Measurements from ENCODE around the gene SPATA3.
"Not testable (repeated sequence)": the region's sequence is repeated elsewhere in the genome, so short reads cannot be mapped to it uniquely, and the experiment has no call there.

The SPATA3 gene

DNA sequence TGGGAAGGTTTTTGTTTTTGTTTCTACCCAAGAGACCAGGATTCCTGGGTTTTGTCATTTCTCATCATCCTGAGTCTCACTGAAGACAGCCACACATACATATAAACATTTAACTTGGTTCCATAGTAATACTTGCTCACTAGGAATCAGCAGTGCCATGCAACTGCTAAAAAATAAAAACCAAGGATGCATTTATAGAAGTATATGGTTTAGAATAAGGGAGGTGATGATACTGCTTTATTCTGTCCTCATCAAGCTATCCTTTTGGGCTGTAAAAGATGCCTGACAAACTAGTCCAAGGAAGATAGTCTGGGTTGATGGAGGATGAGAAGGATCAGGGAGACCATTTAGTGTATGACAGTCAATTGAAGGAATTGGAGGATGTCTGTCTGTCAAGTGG, 740 bp downstream of the SPATA3 start:
- no peak for DNase-seq (ENCODE audit: low spot score)
- Mint-ChIP-seq H3K27ac (no peak overlapping the region), H3K9me3 (no peaks in the 10 kb centered on the region), H3K27me3 (ENCODE audit: low read depth) (peaks cover 46% of the 10 kb centered on the region), H3K4me1 (ENCODE audit: low read depth) (no peaks in the 10 kb centered on the region), H3K4me3 (no peak overlapping the region), H3K36me3 (ENCODE audit: low read depth) (no peaks in the 10 kb centered on the region)

DNA sequence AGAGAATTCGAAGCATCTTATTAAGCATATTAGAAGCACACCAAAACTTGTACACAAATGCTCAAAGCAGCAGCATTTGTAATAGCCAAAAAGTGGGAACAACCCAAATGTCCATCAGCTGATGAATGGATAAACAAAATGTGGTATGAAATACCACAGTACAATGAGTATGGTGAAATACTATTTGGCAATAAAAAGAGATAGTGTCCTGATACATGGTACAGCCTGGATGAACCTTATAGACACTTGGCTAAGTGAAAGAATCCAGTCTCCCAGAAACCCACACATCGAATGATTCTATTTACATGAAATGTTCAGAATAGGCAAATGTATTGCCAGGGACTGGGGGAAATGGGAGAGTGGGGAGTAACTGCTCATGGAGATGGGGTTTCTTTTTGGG, 3.0 kb downstream of the SPATA3 start:
- no peaks in the 10 kb centered on the region for H3K9me3 Mint-ChIP-seq
- H3K36me3 Mint-ChIP-seq (ENCODE audit: low read depth): no peaks in the 10 kb centered on the region
- no peak for DNase-seq (ENCODE audit: low spot score)
- no peak overlapping the region for H3K27ac Mint-ChIP-seq
- no peak overlapping the region for H3K4me3 Mint-ChIP-seq
- H3K4me1 Mint-ChIP-seq (ENCODE audit: low read depth): no peaks in the 10 kb centered on the region
- peaks cover 47% of the 10 kb centered on the region for H3K27me3 Mint-ChIP-seq (ENCODE audit: low read depth)

DNA sequence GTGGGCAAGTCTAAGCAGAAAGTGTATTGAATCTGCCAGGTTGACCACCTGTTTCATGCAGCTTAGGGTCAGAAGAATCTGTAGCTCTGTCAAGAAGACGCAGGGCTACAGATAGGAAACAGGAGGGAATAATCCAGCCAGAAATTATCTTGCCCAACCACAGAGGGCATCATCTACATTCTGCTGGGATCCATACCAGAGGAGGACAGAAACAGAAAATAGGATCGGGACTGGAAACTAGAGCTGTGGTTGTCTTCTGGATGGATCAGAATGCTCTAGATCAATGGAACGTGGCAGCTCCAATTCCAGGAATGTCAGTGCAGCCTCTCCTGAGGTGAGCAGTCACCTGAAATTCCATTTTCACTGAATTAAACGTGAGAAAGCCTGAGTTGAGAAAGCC, 3.6 kb downstream of the SPATA3 start:
- Mint-ChIP-seq H3K9me3 (no peaks in the 10 kb centered on the region), H3K4me1 (ENCODE audit: low read depth) (no peaks in the 10 kb centered on the region), H3K4me3 (no peak overlapping the region), H3K27ac (no peak overlapping the region), H3K36me3 (ENCODE audit: low read depth) (no peaks in the 10 kb centered on the region), H3K27me3 (ENCODE audit: low read depth) (peaks cover 43% of the 10 kb centered on the region)
- DNase-seq (ENCODE audit: low spot score): no peak

DNA sequence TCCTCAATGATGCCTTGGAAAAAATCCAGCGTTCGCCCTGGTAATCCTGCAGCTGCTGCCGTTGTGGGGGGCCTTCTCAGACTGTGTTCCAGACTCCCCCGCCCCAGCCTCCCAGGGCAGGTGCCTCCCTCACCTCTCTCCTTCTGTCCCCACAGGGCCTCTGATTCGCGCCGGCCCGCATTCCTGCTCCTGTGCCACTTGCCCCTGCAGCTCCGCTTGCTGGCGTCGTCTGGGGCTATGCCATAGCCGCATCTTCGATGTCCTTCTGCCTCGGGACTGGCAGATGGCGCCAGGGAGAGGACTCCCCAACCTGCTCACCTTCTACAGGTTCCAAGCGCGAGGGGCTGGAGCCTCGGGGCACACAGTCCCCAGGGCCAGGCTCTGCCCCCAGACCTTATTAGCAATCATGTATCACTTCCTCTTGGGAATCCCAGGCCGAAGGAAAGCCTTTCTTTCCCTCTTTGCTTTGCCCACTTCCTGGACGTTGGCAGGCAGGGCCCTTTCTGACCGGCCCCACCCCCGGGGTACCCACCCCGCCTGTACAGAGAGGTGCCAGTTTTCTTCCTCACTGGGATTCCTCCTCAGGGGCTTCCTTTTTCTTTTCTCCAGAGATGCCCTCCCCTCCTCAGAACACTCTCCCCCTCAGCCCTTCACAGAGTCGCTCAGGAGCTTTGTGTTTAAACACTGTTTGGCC, 4.4 kb downstream of the SPATA3 start:
- H3K27ac Mint-ChIP-seq: no peak overlapping the region
- peaks cover 7% of the 10 kb centered on the region for H3K9me3 Mint-ChIP-seq
- H3K27me3 Mint-ChIP-seq (ENCODE audit: low read depth): peaks cover 43% of the 10 kb centered on the region
- H3K4me1 Mint-ChIP-seq (ENCODE audit: low read depth): no peaks in the 10 kb centered on the region
- DNase-seq (ENCODE audit: low spot score): no peak
- peaks cover under 1% of the 10 kb centered on the region for H3K36me3 Mint-ChIP-seq (ENCODE audit: low read depth)
- H3K4me3 Mint-ChIP-seq: no peak overlapping the region

DNA sequence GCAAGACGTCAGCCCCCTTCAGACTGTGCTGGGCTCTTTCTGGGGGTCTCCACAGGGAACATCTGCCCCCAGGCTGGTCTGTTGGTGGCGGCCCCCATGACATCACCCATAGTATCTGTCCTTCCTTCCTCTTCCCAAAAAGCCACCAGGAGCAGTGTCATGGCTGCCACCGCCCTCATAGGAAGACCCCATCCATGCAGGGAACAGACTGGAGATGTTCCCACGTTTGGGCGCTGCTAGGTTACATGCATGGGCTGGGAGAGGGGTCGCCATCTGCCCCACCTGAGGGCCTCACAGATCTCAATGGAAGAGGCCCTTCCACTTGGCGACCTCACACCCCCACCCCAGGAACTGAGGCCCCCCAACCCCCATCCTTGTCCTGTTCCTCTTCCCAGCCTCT, 5.1 kb downstream of the SPATA3 start:
- peaks cover 40% of the 10 kb centered on the region for H3K27me3 Mint-ChIP-seq (ENCODE audit: low read depth)
- no peaks in the 10 kb centered on the region for H3K4me1 Mint-ChIP-seq (ENCODE audit: low read depth)
- H3K4me3 Mint-ChIP-seq: no peak overlapping the region

DNA sequence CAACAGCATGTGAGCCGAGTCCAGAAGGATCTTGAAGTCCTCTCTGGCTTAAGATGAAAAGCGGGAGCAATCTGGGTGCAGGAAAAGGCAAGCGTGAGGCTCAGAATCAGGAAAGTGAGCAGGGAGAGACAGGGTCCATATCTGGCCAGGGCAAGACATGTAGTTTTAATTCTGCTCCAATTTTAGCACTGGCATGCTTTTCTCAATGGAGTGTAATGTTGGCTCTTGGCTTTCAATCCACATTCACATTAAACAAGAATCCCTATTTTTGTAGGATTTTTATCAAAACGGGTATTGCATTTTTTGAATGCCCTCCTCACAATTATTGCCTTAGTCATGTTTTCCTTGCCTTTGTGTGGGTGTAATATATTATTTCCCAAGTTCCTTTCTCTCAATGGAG, 6.0 kb downstream of the SPATA3 start:
- H3K36me3 Mint-ChIP-seq (ENCODE audit: low read depth): peaks cover 2% of the 10 kb centered on the region
- no peaks in the 10 kb centered on the region for H3K4me1 Mint-ChIP-seq (ENCODE audit: low read depth)
- H3K4me3 Mint-ChIP-seq: no peak overlapping the region
- H3K27ac Mint-ChIP-seq: no peak overlapping the region
- no peak for DNase-seq (ENCODE audit: low spot score)
- peaks cover 34% of the 10 kb centered on the region for H3K27me3 Mint-ChIP-seq (ENCODE audit: low read depth)
- peaks cover 10% of the 10 kb centered on the region for H3K9me3 Mint-ChIP-seq

More for the DNA sequence above, 5.1 kb downstream of the SPATA3 start:
- peaks cover 10% of the 10 kb centered on the region for H3K9me3 Mint-ChIP-seq
- H3K36me3 Mint-ChIP-seq (ENCODE audit: low read depth): peaks cover 2% of the 10 kb centered on the region
- no peak overlapping the region for H3K27ac Mint-ChIP-seq
- DNase-seq (ENCODE audit: low spot score): no peak

DNA sequence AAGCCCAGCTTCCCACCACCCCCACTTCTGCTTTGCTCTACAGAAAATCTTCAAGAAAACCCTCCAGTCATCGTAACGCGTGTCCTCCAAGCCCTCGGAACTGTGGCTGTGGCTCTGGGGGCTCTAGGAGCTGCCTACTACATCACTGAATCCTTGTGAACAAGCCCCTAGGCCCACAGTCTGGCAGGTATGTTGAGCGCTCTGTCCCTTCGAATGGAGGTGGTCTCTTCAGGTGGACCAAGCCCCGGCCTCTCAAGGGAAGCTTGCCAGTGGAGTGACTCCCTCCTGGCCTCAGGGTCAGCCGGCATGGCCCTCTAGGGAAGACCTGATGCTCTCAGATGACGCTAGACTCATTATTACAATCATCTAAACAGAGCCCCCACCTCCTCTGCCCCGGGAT, 6.7 kb downstream of the SPATA3 start:
- Mint-ChIP-seq H3K27ac (no peak overlapping the region), H3K36me3 (ENCODE audit: low read depth) (peaks cover 2% of the 10 kb centered on the region), H3K27me3 (ENCODE audit: low read depth) (peaks cover 31% of the 10 kb centered on the region), H3K4me3 (no peak overlapping the region), H3K9me3 (peaks cover 10% of the 10 kb centered on the region), H3K4me1 (ENCODE audit: low read depth) (no peaks in the 10 kb centered on the region)
- DNase-seq (ENCODE audit: low spot score): no peak

DNA sequence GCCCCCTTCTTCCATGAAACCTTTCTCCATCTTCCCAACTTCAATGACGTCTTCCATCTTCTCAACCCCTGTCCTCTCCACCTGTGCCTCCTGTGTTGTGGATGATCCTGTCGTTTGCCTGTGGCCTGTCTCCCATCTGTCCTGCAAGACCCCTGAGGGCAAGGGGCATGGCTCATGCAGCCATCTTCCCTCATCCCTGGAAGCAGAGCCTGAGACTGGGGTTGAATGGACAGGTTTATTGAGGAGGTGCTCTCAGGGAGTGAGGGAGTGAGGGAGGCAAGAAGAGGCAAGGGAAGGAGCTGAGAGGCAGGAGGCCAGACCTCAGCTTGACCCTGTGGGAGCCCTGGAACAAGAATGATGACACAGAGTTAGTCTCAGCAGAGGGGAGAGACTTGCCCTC, 7.3 kb downstream of the SPATA3 start:
- Mint-ChIP-seq H3K27ac (no peak overlapping the region), H3K9me3 (peaks cover 10% of the 10 kb centered on the region), H3K27me3 (ENCODE audit: low read depth) (peaks cover 26% of the 10 kb centered on the region), H3K4me1 (ENCODE audit: low read depth) (no peaks in the 10 kb centered on the region), H3K4me3 (no peak overlapping the region), H3K36me3 (ENCODE audit: low read depth) (peaks cover 2% of the 10 kb centered on the region)
- DNase-seq (ENCODE audit: low spot score): no peak

DNA sequence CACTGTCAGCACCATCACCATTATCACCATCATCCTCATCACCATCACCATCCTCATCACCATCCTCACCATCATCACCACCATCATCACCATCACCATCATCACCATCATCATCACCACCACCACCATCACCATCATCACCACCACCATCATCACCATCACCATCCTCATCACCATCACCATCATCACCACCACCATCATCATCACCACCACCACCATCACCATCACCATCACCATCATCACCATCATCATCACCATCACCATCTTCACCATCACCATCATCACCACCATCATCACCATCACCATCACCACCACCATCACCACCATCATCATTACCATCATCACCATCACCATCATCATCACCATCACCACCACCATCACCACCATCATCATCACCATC, 9.0 kb downstream of the SPATA3 start:
- not testable (repeated sequence) for DNase-seq (ENCODE audit: low spot score); H3K4me3 Mint-ChIP-seq; H3K36me3 Mint-ChIP-seq (ENCODE audit: low read depth); H3K27ac Mint-ChIP-seq; H3K4me1 Mint-ChIP-seq (ENCODE audit: low read depth)
- Mint-ChIP-seq H3K9me3 (peaks cover 10% of the 10 kb centered on the region), H3K27me3 (ENCODE audit: low read depth) (peaks cover 22% of the 10 kb centered on the region)

DNA sequence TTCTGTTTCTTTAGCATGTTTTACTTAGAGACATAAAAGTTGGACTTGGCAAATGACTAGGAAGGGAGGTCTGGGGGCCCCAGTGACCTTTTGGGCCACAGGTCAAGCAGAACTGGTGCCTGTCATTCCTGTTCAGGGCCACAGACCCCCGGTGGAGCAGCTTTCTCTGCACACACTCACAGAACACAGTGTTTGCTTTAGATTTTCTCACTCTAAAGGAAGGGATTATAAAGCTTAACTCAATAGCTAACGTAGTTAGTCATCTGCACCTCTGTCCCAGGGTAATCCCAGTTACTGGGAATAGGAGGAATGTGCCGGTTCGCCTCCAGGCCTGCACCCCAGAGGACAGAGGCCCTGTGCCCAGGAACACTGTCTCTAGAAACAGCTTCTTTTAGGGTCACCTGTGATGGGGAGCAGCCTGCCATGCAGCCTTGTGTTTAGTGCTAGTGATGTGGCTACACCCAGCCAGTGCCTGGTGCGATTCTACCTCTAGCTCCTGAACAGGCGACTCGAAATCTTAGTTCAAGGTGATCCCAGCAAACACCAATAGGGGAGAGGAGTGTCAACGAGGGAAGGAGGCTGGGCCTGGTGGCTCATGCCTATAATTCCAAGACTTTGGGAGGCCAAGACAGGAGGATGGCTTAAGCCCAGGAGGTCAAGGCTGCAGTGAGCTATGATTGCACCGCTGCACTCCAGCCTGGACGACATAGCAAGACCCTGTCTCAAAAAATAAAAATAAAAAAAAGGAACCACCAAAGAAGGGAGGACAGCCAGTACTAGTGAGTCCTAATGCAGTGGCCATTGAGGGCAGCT, 11.6 kb downstream of the SPATA3 start:
- no peak overlapping the region for H3K27ac Mint-ChIP-seq

DNA sequence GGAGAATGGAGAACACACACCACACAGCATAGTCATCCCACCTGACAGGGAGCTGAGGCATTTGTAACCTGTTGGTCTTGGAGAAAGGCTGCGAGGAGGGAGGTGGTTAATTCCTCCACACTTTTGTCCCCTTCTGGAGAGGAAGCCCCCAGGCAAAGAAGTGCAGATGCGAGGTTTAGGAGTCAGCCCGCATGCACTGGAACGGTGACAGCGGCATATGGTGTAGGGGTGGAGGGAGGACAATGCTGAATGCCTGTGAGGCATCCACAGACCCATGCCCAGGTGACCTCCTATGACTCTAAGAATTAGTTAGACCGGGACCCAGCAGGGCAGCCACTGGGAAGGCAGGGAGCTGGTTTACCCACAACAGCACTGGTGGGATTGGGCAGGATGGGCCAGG, 12.2 kb downstream of the SPATA3 start:
- peaks cover 10% of the 10 kb centered on the region for H3K9me3 Mint-ChIP-seq
- no peak for DNase-seq (ENCODE audit: low spot score)
- H3K27me3 Mint-ChIP-seq (ENCODE audit: low read depth): peaks cover 5% of the 10 kb centered on the region
- peaks cover 2% of the 10 kb centered on the region for H3K36me3 Mint-ChIP-seq (ENCODE audit: low read depth)
- H3K27ac Mint-ChIP-seq: no peak overlapping the region
- no peaks in the 10 kb centered on the region for H3K4me1 Mint-ChIP-seq (ENCODE audit: low read depth)
- no peak overlapping the region for H3K4me3 Mint-ChIP-seq

More for the DNA sequence above, 11.6 kb downstream of the SPATA3 start:
- Mint-ChIP-seq H3K36me3 (ENCODE audit: low read depth) (peaks cover 2% of the 10 kb centered on the region), H3K9me3 (peaks cover 10% of the 10 kb centered on the region), H3K4me1 (ENCODE audit: low read depth) (no peaks in the 10 kb centered on the region), H3K27me3 (ENCODE audit: low read depth) (peaks cover 9% of the 10 kb centered on the region), H3K4me3 (no peak overlapping the region)
- DNase-seq (ENCODE audit: low spot score): no peak

DNA sequence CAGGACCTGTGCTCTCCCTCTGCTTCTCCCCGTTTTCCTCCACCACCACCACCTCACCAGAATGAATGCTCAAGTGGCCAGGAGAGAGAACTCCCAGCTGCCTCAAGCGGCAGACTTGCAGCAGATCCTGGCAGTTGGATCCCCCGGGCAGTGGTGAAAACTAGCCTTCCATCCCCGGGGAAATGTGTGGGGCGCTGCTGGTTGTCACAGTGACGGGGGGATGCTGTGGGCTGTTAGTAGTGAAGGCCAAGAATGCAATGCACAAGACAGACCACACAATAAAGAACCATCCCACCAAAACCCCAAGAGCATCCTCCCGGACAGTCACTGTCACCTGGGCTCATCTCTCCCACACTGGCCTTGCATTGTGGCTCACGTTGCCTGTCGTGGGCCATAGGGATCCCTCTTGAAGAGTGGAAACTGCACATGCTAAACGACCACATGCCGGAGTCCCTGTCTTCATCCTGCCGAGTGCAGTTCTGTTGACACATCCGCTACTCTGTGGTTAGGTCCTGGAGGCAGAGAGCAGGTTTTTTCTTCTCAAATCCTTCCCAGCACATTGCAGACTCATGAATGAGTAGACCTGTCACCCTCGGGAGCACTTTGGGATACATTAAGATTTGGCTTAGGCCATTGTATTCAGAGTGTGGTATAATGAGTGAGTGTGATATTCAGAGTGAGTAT, 13.5 kb downstream of the SPATA3 start:
- Mint-ChIP-seq H3K4me1 (ENCODE audit: low read depth) (no peaks in the 10 kb centered on the region), H3K27me3 (ENCODE audit: low read depth) (peaks cover 4% of the 10 kb centered on the region), H3K36me3 (ENCODE audit: low read depth) (peaks cover 2% of the 10 kb centered on the region), H3K4me3 (no peak overlapping the region), H3K27ac (no peak overlapping the region), H3K9me3 (peaks cover 10% of the 10 kb centered on the region)
- DNase-seq (ENCODE audit: low spot score): no peak

DNA sequence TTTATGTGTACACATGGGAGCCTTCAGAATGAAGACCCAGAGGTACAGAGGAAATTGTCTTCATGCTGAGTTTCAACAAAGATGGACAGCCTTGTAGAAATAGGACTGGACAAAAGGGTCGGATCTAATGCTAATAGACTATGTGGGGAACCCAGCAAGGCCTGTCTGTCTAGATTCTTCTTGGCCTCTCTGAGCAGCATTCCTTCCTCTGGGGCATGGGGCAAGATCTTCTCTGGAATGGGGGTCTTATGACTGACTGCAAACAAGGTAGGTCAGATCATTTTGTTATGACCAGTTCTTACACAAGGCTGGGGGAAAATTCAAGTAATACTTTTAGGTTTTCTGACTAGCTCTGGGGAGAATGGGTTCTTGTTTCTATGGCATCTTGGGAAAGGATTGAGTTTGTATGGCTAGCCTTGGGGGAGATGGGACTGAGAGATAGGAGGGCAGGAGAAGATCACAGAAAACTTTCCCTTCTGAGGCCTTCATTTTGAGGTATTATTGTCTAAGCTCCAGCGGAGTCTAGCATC, 14.3 kb downstream of the SPATA3 start:
- Mint-ChIP-seq H3K4me1 (ENCODE audit: low read depth) (no peaks in the 10 kb centered on the region), H3K36me3 (ENCODE audit: low read depth) (peaks cover 2% of the 10 kb centered on the region), H3K27me3 (ENCODE audit: low read depth) (peaks cover 8% of the 10 kb centered on the region), H3K9me3 (peaks cover 4% of the 10 kb centered on the region), H3K4me3 (no peak overlapping the region), H3K27ac (no peak overlapping the region)
- DNase-seq (ENCODE audit: low spot score): no peak

DNA sequence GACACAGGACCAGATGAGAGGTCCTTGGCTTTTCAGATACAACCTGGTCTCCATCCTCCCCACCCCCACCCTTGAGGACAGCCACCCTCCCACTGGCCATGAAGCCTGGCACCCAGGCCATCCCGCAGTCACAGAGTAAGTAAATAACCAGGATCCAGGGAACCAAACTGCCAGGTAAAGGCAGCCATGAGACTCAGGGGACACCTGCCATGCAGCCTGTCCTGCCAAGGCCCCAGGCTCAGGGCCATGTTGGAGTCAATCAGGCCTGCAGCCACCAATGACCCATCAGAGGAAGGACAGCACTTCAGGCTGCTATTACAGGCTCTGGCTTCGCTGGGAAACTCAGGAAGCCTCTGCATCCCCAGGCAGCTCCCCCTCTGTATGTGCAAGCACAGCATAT, 15.6 kb downstream of the SPATA3 start:
- H3K27me3 Mint-ChIP-seq (ENCODE audit: low read depth): peaks cover 8% of the 10 kb centered on the region
- H3K4me3 Mint-ChIP-seq: no peak overlapping the region
- no peak overlapping the region for H3K27ac Mint-ChIP-seq
- DNase-seq (ENCODE audit: low spot score): no peak
- no peaks in the 10 kb centered on the region for H3K36me3 Mint-ChIP-seq (ENCODE audit: low read depth)
- H3K9me3 Mint-ChIP-seq: no peaks in the 10 kb centered on the region
- H3K4me1 Mint-ChIP-seq (ENCODE audit: low read depth): no peaks in the 10 kb centered on the region

Data from T-helper 2 cell treated with Interferon-gamma antibody and Interleukin-4, amounts not matched to agents 5 μg/mL and 100 μg/mL, for 36 hours (primary cell).